Measurements from ENCODE around the gene MED16. TPM values are rescaled to one million over a fixed set of nuclear protein-coding genes. Genes with fewer than 3 reads are reported as not detected.

Gene MED16
- total RNA-seq, 1 experiment from 2014 or later = 66.9 TPM

DNA sequence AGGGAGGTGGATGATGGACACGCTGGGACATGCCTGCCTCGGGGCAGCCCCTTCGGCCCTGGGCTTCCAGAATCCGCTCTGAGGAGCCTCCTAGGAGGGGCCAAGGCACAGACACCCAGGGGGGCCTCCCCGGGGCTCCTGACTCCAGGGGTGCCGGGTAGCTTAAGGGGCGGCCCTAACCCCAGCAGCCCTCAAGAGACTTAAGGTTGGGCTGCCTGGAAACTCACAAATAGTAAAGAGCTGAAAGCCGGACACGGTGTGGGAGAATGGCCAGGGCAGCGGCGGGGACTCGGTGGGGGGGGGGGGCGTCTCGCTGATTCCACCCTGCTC lies 40.5 kb upstream of the MED16 start:
- Mint-ChIP-seq H3K36me3 (peaks cover 18% of the 10 kb centered on the region), H3K27ac (no peak overlapping the region), H3K27me3 (ENCODE audit: low read depth) (no peaks in the 10 kb centered on the region), H3K9me3 (no peaks in the 10 kb centered on the region), H3K4me1 (peaks cover 14% of the 10 kb centered on the region), H3K4me3 (no peak overlapping the region)
- ChIA-PET CTCF (interaction anchor here (0.9 to 3.4 kb wide), 3 partner anchors 26 to 52 kb away, joined by 6 to 13 read pairs (median 6); no protein-coding TSS in a partner anchor), POLR2A (interaction anchor here (1.0 kb wide), 1 partner anchor 62 kb away, joined by 3 read pairs; no protein-coding TSS in a partner anchor)
- ATAC-seq = no peak
- DNase-seq (ENCODE audit: low spot score) = no peak
- TF ChIP-seq, protein P1, sequence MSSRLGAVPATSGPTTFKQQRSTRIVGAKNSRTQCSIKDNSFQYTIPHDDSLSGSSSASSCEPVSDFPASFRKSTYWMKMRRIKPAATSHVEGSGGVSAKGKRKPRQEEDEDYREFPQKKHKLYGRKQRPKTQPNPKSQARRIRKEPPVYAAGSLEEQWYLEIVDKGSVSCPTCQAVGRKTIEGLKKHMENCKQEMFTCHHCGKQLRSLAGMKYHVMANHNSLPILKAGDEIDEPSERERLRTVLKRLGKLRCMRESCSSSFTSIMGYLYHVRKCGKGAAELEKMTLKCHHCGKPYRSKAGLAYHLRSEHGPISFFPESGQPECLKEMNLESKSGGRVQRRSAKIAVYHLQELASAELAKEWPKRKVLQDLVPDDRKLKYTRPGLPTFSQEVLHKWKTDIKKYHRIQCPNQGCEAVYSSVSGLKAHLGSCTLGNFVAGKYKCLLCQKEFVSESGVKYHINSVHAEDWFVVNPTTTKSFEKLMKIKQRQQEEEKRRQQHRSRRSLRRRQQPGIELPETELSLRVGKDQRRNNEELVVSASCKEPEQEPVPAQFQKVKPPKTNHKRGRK (CRISPR knock-in tag; IDR thresholded peaks at IDR 0.05; ENCODE audit: borderline replicate concordance) = no peak
- TF ChIP-seq NFATC4 (CRISPR knock-in tag; IDR thresholded peaks at IDR 0.05) (no peak), ZNF423 (CRISPR knock-in tag; IDR thresholded peaks at IDR 0.05) (peak; percentile 84)

DNA sequence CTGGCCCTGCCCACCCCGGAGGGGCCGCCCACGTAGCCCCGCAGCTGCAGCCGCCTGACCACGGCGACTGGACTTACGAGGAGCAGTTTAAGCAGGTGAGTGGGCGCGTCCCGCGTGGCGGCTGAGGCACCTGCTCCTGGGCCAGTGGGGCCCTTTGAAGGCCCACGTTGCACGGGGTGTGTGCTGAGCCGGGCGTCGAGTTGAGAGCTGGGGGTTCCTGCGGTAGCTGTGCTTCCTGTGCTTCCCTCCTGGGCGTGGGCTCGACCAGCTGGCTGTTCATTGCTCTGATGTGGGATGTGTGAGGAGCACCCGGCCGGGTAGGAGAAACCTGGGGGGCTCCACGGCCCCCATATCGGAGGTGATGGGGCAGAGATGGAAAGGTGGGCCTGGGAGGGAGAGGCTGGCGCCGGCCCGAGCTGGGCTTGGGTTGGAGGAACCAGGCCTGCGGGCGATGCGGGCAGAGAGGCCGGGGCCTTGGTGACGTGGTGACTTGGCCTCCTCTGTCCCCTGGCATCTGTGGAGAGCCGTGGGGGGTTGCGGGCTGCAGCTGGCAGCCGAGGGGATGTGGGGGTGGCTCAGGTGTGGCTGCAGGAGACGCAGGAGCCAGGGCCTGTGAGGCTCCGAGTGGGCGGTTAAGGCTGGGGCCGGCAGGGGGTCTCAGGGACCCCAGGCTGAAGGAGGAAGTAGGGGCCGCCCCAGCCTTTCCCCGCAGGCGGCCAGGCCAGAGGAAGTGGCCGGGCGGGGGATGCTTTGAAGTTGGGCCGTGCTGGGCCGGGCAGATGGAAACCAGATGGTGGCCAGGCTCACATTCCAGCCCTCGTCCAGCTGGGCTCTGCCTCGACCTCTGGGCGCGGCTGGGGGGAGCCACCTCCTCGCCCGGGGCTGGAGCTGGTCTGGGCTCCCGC lies 39.9 kb upstream of the MED16 start:
- Mint-ChIP-seq H3K36me3 (peaks cover 15% of the 10 kb centered on the region), H3K9me3 (no peaks in the 10 kb centered on the region), H3K4me1 (peaks cover 16% of the 10 kb centered on the region), H3K4me3 (no peak overlapping the region), H3K27ac (peak overlapping the region; percentile 63; the same call in 1 of the 2 replicates), H3K27me3 (ENCODE audit: low read depth) (no peaks in the 10 kb centered on the region)
- TF ChIP-seq, protein P2, sequence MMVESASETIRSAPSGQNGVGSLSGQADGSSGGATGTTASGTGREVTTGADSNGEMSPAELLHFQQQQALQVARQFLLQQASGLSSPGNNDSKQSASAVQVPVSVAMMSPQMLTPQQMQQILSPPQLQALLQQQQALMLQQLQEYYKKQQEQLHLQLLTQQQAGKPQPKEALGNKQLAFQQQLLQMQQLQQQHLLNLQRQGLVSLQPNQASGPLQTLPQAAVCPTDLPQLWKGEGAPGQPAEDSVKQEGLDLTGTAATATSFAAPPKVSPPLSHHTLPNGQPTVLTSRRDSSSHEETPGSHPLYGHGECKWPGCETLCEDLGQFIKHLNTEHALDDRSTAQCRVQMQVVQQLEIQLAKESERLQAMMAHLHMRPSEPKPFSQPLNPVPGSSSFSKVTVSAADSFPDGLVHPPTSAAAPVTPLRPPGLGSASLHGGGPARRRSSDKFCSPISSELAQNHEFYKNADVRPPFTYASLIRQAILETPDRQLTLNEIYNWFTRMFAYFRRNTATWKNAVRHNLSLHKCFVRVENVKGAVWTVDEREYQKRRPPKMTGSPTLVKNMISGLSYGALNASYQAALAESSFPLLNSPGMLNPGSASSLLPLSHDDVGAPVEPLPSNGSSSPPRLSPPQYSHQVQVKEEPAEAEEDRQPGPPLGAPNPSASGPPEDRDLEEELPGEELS (CRISPR knock-in tag; IDR thresholded peaks at IDR 0.05) = 0 out of 2 replicates have a peak, but pooled peaks have one; percentile 16
- TF ChIP-seq ZSCAN18 (CRISPR knock-in tag; IDR thresholded peaks at IDR 0.05) (no peak), ETV6 (CRISPR knock-in tag; IDR thresholded peaks at IDR 0.05) (peak; percentile 64; the same call in 1 of the 2 replicates), TEAD1 (CRISPR knock-in tag; IDR thresholded peaks at IDR 0.05) (no peak), ZNF121 (CRISPR knock-in tag; IDR thresholded peaks at IDR 0.05) (peak; percentile 28; the same call in 1 of the 2 replicates)
- DNase-seq (ENCODE audit: low spot score) (no peak), ATAC-seq (peak; percentile 18; the same call in 1 of the 2 replicates)
- POLR2A ChIA-PET = interaction anchor here (1.0 kb wide), 1 partner anchor 62 kb away, joined by 3 read pairs; no protein-coding TSS in a partner anchor
- CTCF ChIA-PET = interaction anchor here (0.9 to 3.4 kb wide), 3 partner anchors 27 to 52 kb away, joined by 6 to 13 read pairs (median 6); no protein-coding TSS in a partner anchor

DNA sequence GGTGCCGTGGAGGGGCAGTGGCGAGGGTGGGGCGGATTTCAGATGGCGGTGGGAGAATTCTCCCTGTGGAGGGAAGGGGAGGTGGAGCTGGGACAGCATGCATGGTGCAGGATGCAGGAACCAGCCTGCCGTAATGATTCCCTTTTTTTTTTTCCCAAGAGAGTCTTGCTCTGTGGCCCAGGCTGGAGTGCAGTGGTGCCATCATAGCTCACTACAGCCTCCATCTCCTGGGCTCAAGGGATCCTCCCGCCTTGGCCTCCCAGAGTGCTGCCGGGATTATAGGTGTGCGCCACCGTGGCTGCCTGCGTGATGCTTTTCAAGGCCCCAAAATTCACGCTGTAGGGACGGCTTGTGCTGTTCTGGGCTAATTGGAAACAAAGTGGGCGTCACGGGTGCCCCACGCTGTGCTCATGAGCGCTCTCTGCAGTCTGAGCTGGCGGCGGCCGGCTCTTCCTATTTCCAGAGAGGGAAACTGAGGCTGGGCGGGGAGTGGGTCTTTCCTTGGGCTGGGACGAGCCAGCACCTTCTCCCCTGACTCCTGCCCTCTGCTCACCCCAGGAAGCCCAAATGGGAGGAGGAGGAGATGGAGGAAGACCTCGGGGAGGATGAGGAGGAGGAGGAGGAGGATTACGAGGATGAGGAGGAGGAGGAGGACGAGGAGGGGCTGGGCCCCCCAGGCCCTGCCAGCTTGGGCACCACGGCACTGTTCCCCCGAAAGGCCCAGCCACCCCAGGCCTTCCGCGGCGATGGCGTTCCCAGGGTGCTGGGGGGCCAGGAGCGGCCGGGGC lies 39.1 kb upstream of the MED16 start:
- H3K27ac Mint-ChIP-seq = no peak overlapping the region; the same call in 1 of the 2 replicates
- CTCF ChIA-PET = interaction anchor here (0.9 to 3.4 kb wide), 4 partner anchors 10 to 52 kb away, joined by 3 to 13 read pairs (median 5); no protein-coding TSS in a partner anchor

More for the DNA sequence above, 39.1 kb upstream of the MED16 start:
- Mint-ChIP-seq H3K36me3 (peaks cover 11% of the 10 kb centered on the region), H3K27me3 (ENCODE audit: low read depth) (no peaks in the 10 kb centered on the region), H3K9me3 (no peaks in the 10 kb centered on the region), H3K4me3 (no peak overlapping the region), H3K4me1 (peaks cover 16% of the 10 kb centered on the region)
- TF ChIP-seq USF1 (CRISPR knock-in tag; IDR thresholded peaks at IDR 0.05) (no peak), SP1 (CRISPR knock-in tag; conservative IDR thresholded peaks at IDR 0.05) (no peak), ZNF423 (CRISPR knock-in tag; IDR thresholded peaks at IDR 0.05) (no peak), ZNF121 (CRISPR knock-in tag; IDR thresholded peaks at IDR 0.05) (0 out of 2 replicates have a peak, but pooled peaks have one; percentile 53), ZNF263 (CRISPR knock-in tag; IDR thresholded peaks at IDR 0.05; ENCODE audit: low read depth) (peak; percentile 74), NFE2L1 (CRISPR knock-in tag; IDR thresholded peaks at IDR 0.05) (no peak), ZMAT4 (CRISPR knock-in tag; IDR thresholded peaks at IDR 0.05) (no peak), ATF1 (CRISPR knock-in tag; IDR thresholded peaks at IDR 0.05) (no peak), JUN (CRISPR knock-in tag; IDR thresholded peaks at IDR 0.05) (no peak), EMX1 (CRISPR knock-in tag; IDR thresholded peaks at IDR 0.05) (no peak), PRRX2 (CRISPR knock-in tag; IDR thresholded peaks at IDR 0.05) (no peak), ZNF671 (CRISPR knock-in tag; IDR thresholded peaks at IDR 0.05) (no peak)
- TF ChIP-seq, protein P3, sequence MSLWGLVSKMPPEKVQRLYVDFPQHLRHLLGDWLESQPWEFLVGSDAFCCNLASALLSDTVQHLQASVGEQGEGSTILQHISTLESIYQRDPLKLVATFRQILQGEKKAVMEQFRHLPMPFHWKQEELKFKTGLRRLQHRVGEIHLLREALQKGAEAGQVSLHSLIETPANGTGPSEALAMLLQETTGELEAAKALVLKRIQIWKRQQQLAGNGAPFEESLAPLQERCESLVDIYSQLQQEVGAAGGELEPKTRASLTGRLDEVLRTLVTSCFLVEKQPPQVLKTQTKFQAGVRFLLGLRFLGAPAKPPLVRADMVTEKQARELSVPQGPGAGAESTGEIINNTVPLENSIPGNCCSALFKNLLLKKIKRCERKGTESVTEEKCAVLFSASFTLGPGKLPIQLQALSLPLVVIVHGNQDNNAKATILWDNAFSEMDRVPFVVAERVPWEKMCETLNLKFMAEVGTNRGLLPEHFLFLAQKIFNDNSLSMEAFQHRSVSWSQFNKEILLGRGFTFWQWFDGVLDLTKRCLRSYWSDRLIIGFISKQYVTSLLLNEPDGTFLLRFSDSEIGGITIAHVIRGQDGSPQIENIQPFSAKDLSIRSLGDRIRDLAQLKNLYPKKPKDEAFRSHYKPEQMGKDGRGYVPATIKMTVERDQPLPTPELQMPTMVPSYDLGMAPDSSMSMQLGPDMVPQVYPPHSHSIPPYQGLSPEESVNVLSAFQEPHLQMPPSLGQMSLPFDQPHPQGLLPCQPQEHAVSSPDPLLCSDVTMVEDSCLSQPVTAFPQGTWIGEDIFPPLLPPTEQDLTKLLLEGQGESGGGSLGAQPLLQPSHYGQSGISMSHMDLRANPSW (CRISPR knock-in tag; conservative IDR thresholded peaks at IDR 0.05; ENCODE audit: low read depth) = no peak
- DNase-seq (ENCODE audit: low spot score) (no peak), ATAC-seq (no peak)
- POLR2A ChIA-PET = interaction anchor here (0.6 to 0.7 kb wide), 2 partner anchors 191 to 256 kb away, joined by 3 read pairs; no protein-coding TSS in a partner anchor

All from WTC11 (cell line).